Natural killer cell (primary cell): Measurements from ENCODE around the gene NOXA1. TPM values are rescaled to one million over a fixed set of nuclear protein-coding genes. Genes with fewer than 3 reads are reported as not detected.

ENCODE experiments used
- ATAC-seq, 3 donors: fragments of 150-1000 bp in 2 of 3; fragments of 200-7000 bp in 1 of 3; cut with Tn5 transposase; 1 replicate in 1 of 3; 2 replicates in 2 of 3; pipeline ENCODE4 v1.10.0; 2021; ENCODE audit warnings: mild to moderate bottlenecking in 2 of 3, moderate library complexity in 2 of 3
- DNase-seq, 2 donors: peaks; one replicate each; pipeline versions ENCODE4 v3.0.0 to v3.0.0-alpha.2; 2013 to 2021; ENCODE audit warnings: mixed read lengths in 1 of 2
- H3K27ac ChIP-seq: one replicate; pipeline ENCODE4 v1.5.1; 2013; ENCODE audit warnings: mild to moderate bottlenecking, low read length
- H3K27me3 ChIP-seq: one replicate; pipeline ENCODE4 v1.6.1; 2013; ENCODE audit warnings: low read length; ENCODE audit not compliant: control insufficient read depth, insufficient read depth
- H3K36me3 ChIP-seq: one replicate; pipeline ENCODE4 v1.6.1; 2013; ENCODE audit warnings: low read length; ENCODE audit not compliant: control insufficient read depth, insufficient read depth
- H3K4me1 ChIP-seq: one replicate; pipeline ENCODE4 v1.6.1; 2013; ENCODE audit warnings: low read length; ENCODE audit not compliant: control insufficient read depth, insufficient read depth
- H3K4me3 ChIP-seq: one replicate; pipeline ENCODE4 v1.5.1; 2013; ENCODE audit warnings: low read length
- H3K9me3 ChIP-seq: one replicate; pipeline ENCODE4 v1.6.1; 2013; ENCODE audit warnings: low read length; ENCODE audit not compliant: control insufficient read depth, insufficient read depth
- H3K27ac Mint-ChIP-seq, 2 donors: one replicate each; pipeline ENCODE4 v1.8.0; 2022; ENCODE audit warnings: mild to moderate bottlenecking in 2 of 2, mixed read lengths in 2 of 2, moderate library complexity in 1 of 2
- H3K27me3 Mint-ChIP-seq, 2 donors: one replicate each; pipeline ENCODE4 v1.8.0; 2022; ENCODE audit warnings: low read depth in 2 of 2, mixed read lengths in 2 of 2
- H3K36me3 Mint-ChIP-seq: one replicate; pipeline ENCODE4 v1.8.0; 2022; ENCODE audit warnings: mixed read lengths
- H3K4me1 Mint-ChIP-seq, 2 donors: one replicate each; pipeline ENCODE4 v1.8.0; 2022; ENCODE audit warnings: mixed read lengths in 2 of 2
- H3K4me3 Mint-ChIP-seq: one replicate; pipeline ENCODE4 v1.8.0; 2022; ENCODE audit warnings: mild to moderate bottlenecking, moderate library complexity, mixed read lengths
- H3K9me3 Mint-ChIP-seq, 2 donors: one replicate each; pipeline ENCODE4 v1.8.0; 2022; ENCODE audit warnings: mixed read lengths in 2 of 2
- CTCF ChIP-seq: fragments of 200-600 bp; IDR thresholded peaks from one replicate; pipeline ENCODE4 v1.8.0; 2022; ENCODE audit warnings: antibody characterized with exemption
- WGBS: methylation state at CpG from one replicate; pipeline ENCODE4 v1.1.7; 2013; ENCODE audit warnings: missing lambda C conversion rate; ENCODE audit not compliant: insufficient coverage; 5-methylcytosine and 5-hydroxymethylcytosine counted together
- intact Hi-C: fragments of 100-400 bp; cut with micrococcal nuclease; formaldehyde crosslinking; loops from one replicate; pipeline ENCODE4 v1.14.2; 2022
- total RNA-seq, 4 donors: library from RNA; stranded (reverse); fragments of 120-200 nt in 1 of 4; gene quantifications; one replicate each; pipeline versions ENCODE4 v1.2.3 to v1.2.4, GENCODE V29; 2013 to 2022

The NOXA1 gene
- total RNA-seq, 3 donors from 2014 or later (not counting 1 experiment from before 2014, with no cell fraction given) = 4.7 to 10.0 (median 7.7) TPM

GRCh38 chr9:137423514-137424291, 510 bp downstream of the NOXA1 start:
- Mint-ChIP-seq H3K4me3 (peak overlapping the region; percentile 78), H3K27ac (peak overlapping the region; percentile 60 to 64), H3K27me3 (no peaks in the 10 kb centered on the region), H3K9me3 (no peaks in the 10 kb centered on the region), H3K36me3 (no peaks in the 10 kb centered on the region), H3K4me1 (peaks cover 0 to 5% of the 10 kb centered on the region in 2 donors)
- WGBS = 9% methylated on average over 77 of the region's 77 CpGs
- no peaks in the 10 kb centered on the region for H3K36me3 ChIP-seq
- ATAC-seq (peak; percentile 41 to 44 (median 44)), DNase-seq (peak in 1 of 2 donors; percentile 30)
- peak overlapping the region; percentile 25 for H3K4me3 ChIP-seq
- no peaks in the 10 kb centered on the region for H3K9me3 ChIP-seq
- H3K27ac ChIP-seq = no peak overlapping the region
- TF ChIP-seq CTCF = peak; percentile 26
- intact Hi-C loops = loop anchor here (1.0 to 5.0 kb wide), 3 partner anchors 22 to 99 kb away; no protein-coding TSS in a partner anchor
- H3K27me3 ChIP-seq = no peaks in the 10 kb centered on the region
- H3K4me1 ChIP-seq = peaks cover 17% of the 10 kb centered on the region

- H3K27me3 Mint-ChIP-seq = no peaks in the 10 kb centered on the region
Measured at GRCh38 chr9:137426018-137426681, 3.0 kb downstream of the NOXA1 start.

GRCh38 chr9:137427454-137428310, 4.5 kb downstream of the NOXA1 start:
- H3K9me3 ChIP-seq = no peaks in the 10 kb centered on the region
- Mint-ChIP-seq H3K27ac (no peak overlapping the region), H3K4me1 (peaks cover 0 to 5% of the 10 kb centered on the region in 2 donors), H3K27me3 (no peaks in the 10 kb centered on the region), H3K4me3 (no peak overlapping the region), H3K36me3 (no peaks in the 10 kb centered on the region), H3K9me3 (no peaks in the 10 kb centered on the region)
- no peaks in the 10 kb centered on the region for H3K27me3 ChIP-seq
- intact Hi-C loops = no loop called here
- H3K4me1 ChIP-seq = peaks cover 12% of the 10 kb centered on the region
- WGBS = 72% methylated on average over 27 of the region's 27 CpGs
- no peak overlapping the region for H3K4me3 ChIP-seq
- no peaks in the 10 kb centered on the region for H3K36me3 ChIP-seq
- no peak for ATAC-seq
- DNase-seq = no peak
- TF ChIP-seq CTCF = no peak
- H3K27ac ChIP-seq = no peak overlapping the region

More at GRCh38 chr9:137426018-137426681, 3.0 kb downstream of the NOXA1 start:
- H3K36me3 ChIP-seq = no peaks in the 10 kb centered on the region
- 91% methylated on average over 17 of the region's 18 CpGs for WGBS
- H3K4me1 ChIP-seq = peaks cover 22% of the 10 kb centered on the region
- Mint-ChIP-seq H3K36me3 (no peaks in the 10 kb centered on the region), H3K9me3 (no peaks in the 10 kb centered on the region), H3K4me3 (no peak overlapping the region), H3K4me1 (peaks cover 0 to 5% of the 10 kb centered on the region in 2 donors), H3K27ac (no peak overlapping the region)
- DNase-seq (no peak), ATAC-seq (no peak)
- no peak overlapping the region for H3K27ac ChIP-seq
- H3K4me3 ChIP-seq = no peak overlapping the region
- TF ChIP-seq CTCF = no peak
- intact Hi-C loops = no loop called here
- H3K27me3 ChIP-seq = no peaks in the 10 kb centered on the region
- no peaks in the 10 kb centered on the region for H3K9me3 ChIP-seq
